Posterior cingulate gyrus (tissue), 11 donors: Measurements from ENCODE around the gene ABHD8.
A peak's percentile ranks its signal among the peaks of the same experiment; 100 is the strongest.

Source experiments
- DNase-seq, 10 donors: peaks; one replicate each; pipeline versions ENCODE4 v3.0.0 to v3.0.0-alpha.2; 2020 to 2021; ENCODE audit warnings: mixed read lengths in 3 of 10
- intact Hi-C: fragments of 100-400 bp; cut with DNase I; formaldehyde crosslinking; loops from one replicate; pipeline ENCODE4 v1.15.1; 2023

The ABHD8 gene

DNA sequence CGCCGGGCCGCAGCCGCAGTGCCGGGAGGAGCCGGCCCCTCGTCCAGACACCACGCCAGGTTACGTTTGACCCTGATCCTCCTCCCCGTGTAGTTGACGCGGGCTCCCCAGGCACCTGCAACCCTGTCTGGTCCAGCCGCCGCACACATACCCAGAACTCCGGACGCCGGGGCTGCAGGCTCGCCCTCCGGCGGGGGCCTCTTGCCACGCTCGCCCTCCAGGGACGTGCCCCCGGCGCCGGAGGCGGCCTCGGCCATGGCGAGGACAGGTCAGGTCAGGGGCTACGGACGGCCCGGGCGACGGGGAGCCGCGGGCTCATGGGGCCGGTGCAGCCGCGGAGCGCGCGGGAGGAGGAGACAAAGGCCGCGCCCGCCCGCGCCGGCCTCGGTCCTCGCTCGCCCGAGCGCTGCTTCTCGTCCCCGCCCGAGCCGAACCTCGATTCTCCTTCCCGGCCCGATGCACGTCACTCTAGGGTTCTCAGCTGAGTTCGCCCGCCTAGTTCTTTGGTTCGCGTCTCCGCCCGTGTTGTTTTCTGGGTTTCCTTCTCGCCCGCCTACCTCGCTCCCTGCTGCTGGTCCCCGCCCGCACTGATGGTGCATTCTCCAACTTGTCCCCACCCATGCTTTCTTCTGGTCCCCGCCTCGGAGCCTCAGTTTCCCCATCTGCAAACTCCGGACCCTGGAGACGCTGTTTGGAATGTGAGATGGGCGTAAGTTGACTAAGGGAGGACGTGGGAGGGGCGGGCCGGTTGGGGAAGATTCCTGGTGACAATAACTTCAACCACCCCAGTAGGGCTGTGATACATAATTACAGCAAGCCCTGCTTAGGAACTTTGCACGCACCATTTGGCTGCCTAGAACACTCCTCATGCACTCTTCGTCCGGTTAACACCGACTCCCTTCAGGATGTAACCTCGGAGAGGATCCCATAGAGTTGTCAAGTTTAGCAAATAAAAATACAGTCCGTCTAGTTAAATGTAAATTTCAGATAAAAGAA lies 31.5 kb upstream of the ABHD8 start, which contains the start of gene ANO8:
Gene ANO8 (minus strand): TSS at position 442 of the 996 bp plus-strand sequence. CDS start 185 bp downstream, at position 257.
- DNase-seq: peak; percentile 94 to 99 (median 97)
- intact Hi-C loops: loop anchor here (1.0 to 10.0 kb wide), 2 partner anchors 25 to 140 kb away; partner anchors contain the start of genes DDA1 and SLC27A1

DNA sequence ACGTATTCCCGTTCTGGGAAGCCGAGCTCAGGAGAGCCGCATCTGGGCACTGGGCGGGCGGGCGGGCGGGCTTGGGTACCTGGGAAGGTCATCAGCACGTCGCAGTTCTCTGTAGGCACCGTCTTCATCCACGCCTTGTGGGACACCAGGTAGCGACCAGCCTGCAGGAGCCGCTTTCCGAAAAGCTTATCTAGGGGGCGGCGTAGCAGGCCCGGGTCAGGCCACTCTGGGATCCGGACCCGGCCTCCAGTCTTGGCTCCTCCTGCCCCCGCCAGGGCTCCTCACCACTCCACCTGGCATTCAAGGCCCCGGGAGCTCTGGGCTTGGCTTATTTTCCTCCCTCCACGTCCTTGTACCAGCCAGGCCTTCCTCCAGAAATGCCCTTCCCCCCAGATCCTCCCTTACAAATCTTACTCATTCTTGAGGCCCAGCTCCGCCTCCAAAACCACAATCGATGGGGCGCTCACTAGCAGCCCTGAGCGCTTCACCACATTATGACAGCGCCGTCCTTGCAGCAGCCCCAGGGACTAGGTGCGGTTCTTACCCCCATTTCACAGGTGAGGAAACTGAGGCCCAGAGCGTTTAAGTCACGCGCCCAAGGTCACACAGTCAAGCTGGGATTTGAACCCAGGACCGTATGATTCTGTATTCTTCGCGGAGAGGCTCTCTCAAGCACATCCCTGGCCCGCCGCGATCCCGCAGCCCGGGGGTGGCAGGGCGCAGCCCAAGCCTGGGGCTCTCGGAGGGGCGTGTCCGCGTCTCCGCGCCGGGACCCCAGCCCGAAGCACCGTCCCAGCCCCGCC lies 30.6 kb upstream of the ABHD8 start:
- no peak for DNase-seq
- intact Hi-C loops: loop anchor here (1.0 to 10.0 kb wide), 2 partner anchors 25 to 141 kb away; partner anchors contain the start of genes DDA1 and SLC27A1

- peak in 1 of 10 donors; percentile 28 for DNase-seq
- intact Hi-C loops: loop anchor here (10.0 kb wide), 1 partner anchor 142 kb away; the partner anchor contains the start of gene SLC27A1
Measured at GRCh38 chr19:17332677-17333581, 29.7 kb upstream of the ABHD8 start.

- no peak for DNase-seq
- intact Hi-C loops: loop anchor here (10.0 kb wide), 1 partner anchor 142 kb away; the partner anchor contains the start of gene SLC27A1
Measured at GRCh38 chr19:17332360-17332676, 29.1 kb upstream of the ABHD8 start.

DNA sequence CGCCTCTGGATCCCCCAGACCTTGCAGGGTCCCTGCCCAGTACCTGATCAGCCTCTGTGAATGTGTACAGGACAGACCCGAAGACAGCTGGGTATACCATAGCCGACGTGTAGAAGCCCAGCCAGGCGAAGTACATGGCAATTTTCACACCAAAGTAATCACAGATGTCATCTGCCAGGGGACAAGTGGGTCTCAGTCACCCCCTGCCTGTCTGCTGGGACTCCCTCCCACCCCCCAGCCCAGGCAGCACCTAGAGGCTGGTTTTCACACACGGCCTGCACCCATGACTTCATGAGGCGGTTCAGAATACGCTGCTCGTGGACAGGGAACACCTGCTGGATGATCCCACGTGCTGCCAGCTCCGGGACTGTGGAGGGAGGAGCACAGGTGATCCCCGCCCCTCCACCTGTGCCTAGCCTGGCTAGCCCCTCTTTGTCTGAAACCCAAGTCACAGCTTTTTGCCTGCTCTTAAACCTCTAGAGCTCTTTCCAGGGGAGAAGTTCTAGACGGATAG lies 27.9 kb upstream of the ABHD8 start:
- no peak for DNase-seq
- intact Hi-C loops: loop anchor here (10.0 kb wide), 1 partner anchor 144 kb away; the partner anchor contains the start of gene SLC27A1

- DNase-seq: no peak
- intact Hi-C loops: loop anchor here (10.0 kb wide), 1 partner anchor 144 kb away; the partner anchor contains the start of gene SLC27A1
Measured at GRCh38 chr19:17330262-17331044, 27.2 kb upstream of the ABHD8 start.

GRCh38 chr19:17329366-17330261 lies 26.4 kb upstream of the ABHD8 start:
- intact Hi-C loops: loop anchor here (10.0 kb wide), 1 partner anchor 145 kb away; the partner anchor contains the start of gene SLC27A1
- no peak for DNase-seq

DNA sequence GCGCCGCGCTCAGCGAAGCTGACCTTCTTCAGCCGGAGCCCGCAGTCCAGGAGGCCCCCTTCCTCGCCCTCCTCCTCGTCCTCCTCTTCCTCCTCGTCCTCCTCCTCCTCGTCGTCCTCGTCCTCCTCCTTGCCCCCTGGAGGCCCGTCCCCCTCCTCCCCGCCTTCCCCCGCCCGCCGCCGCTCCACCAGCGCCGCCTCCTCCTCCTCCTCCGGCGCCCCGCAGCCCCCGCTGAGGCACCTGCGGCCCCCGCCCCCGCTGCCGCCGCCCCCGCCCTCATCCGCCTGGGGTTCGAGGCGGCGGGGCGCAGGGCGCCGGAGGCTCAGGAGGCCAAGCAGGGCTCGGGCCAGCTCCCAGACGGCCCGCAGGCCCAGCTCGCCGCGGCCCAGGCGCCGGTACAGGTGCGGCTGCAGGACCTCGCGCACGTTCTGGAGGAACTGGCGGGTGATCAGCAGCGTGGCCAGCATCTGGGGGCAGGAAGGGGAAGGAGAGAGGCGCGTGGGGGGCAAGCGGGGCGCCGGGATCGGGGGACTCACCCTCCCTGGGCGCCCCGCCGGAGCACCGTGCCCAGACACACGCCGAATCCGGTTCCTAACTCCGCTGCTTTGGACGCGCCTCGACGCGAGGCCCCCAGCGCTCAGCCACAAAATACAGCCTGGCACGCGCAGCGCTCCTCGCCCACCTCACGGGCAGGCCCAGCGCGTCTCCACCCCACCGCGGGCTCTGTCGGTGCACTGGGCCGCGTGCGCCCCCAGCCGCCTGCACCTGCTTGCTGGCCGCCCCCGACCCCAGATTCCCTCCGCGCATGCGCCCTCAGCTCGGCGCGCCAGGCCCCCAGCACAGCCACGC lies 25.5 kb upstream of the ABHD8 start:
- intact Hi-C loops: no loop called here
- DNase-seq: peak in 1 of 10 donors; percentile 79

- intact Hi-C loops: no loop called here
- no peak for DNase-seq
Measured at GRCh38 chr19:17327654-17328516, 24.7 kb upstream of the ABHD8 start.

- intact Hi-C loops: no loop called here
- no peak for DNase-seq
Measured at GRCh38 chr19:17327068-17327653, 23.9 kb upstream of the ABHD8 start.

DNA sequence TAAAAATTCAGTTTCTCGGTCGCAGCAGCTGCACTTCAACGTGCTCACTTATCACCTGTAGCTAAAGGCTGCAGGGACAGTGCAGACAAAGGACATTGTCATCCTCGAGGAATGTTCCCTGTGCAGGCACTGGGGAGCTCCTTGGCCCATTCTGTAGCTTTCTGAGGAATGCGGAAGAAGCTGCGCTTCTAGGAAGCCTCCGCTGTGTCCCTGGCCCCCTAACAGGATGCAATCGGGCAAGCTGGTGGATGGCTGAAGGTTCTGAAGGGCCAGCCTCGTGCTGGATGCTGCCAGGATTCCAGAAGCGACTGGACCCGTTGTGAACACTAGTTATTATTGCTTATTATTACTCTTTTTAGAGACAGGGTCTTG lies 23.4 kb upstream of the ABHD8 start:
- DNase-seq: no peak
- intact Hi-C loops: no loop called here

DNA sequence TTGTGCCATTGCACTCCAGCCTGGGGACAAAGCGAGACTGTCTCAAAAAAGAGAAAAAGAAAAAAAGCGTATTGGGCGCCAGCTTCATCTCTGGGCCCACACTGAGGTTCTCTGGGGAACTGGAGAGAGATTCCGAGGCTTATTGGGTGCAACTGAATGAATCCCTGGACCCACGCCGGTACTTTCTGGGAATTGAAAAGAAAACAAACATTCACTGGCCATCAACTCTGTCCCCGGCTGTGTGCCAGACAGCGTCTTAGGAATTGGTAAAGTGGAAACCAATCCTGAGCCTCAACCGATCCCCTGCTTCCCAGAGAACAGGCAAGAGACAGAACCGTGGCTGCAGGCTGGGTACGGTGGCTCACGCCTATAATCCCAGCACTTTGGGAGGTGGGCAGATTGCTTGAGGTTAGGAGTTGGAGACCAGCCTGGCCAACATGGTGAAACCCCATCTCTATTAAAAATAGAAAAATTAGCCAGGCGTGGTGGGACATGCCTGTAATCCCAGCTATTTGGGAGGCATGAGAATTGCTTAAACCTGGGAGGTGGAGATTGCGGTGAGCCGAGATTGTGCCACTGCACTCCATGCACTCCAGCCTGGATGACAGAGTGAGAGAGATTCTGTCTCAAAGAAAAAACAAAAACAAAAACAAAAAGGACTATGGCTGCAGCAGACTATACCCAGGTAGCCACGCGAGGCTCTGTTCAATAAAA lies 22.8 kb upstream of the ABHD8 start:
- DNase-seq: peak in 5 of 10 donors; percentile 38 to 61 (median 56)

GRCh38 chr19:17325133-17325532 lies 21.9 kb upstream of the ABHD8 start:
- DNase-seq: peak in 1 of 10 donors; percentile 85
- intact Hi-C loops: no loop called here

More for the DNA sequence above, 22.8 kb upstream of the ABHD8 start:
- intact Hi-C loops: no loop called here

DNA sequence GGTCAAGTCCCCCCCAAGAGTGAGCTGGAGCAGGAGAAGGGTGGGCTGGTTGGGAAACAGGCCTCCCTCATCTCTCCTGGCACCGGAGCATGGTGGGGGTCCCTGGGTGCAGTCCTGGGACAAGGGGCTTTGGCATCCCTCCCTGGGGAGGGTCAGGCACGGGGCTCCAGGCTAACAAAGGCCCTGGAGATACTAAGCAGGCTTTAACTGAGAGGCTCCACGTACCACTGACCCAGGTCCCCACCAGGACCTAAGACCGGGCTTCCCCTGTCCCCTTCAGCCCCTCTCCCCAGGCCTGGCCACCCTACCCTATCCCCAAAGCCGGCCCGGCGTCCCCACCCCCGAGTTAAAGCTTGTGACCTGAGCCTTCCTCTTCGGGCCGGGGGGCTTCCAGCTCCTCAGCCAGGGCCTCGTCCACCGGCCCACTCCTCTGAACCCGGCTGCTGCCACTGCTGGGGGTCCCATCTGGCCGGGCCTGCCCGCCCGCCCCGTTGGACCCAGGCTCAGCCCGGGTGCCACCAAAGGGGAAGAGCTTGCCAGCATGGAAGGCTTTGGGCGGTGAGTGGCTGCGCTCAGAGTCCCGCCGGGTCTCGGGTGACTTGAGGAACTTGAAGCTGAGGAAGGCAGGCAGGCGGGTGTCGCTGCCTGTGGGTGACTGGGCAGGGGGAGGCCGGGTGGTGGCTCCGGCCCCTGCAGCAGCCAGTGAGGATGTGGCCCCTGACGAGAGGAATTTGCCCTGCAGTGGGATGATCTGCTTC lies 21.3 kb upstream of the ABHD8 start:
- DNase-seq: no peak
- intact Hi-C loops: no loop called here
